NCI-H345 treated with DMSO at 0.1 percent for 48 hours (cell line): Measurements from ENCODE around the gene SLC39A13.

Source experiments
- DNase-seq: peaks from one replicate; lab custom pipeline; 2025; ENCODE audit not compliant: unreplicated experiment; lab: John Stamatoyannopoulos, UW

Gene SLC39A13

GRCh38 chr11:47407746-47408590, at the start of gene SLC39A13:
Gene SLC39A13 (plus strand): TSS chr11:47408590. CDS start chr11:47410095, 1,505 bp downstream.
- DNase-seq, result peak; percentile 74

GRCh38 chr11:47358731-47359051, 49.7 kb upstream of the SLC39A13 start:
- no peak for DNase-seq

GRCh38 chr11:47359162-47359561, 49.2 kb upstream of the SLC39A13 start:
- DNase-seq, result no peak

- DNase-seq, result no peak
These were observed 48.8 kb upstream of the SLC39A13 start for GRCh38 chr11:47359586-47359985.

GRCh38 chr11:47360341-47360740, 48.0 kb upstream of the SLC39A13 start:
- no peak for DNase-seq

GRCh38 chr11:47361419-47361818, 47.0 kb upstream of the SLC39A13 start:
- no peak for DNase-seq

- no peak for DNase-seq
These were observed 42.3 kb upstream of the SLC39A13 start for GRCh38 chr11:47366020-47366490.

- DNase-seq, result no peak
These were observed 38.7 kb upstream of the SLC39A13 start for GRCh38 chr11:47369676-47370075.

- DNase-seq, result no peak
These were observed 36.0 kb upstream of the SLC39A13 start for GRCh38 chr11:47372422-47372821.

- DNase-seq, result peak; percentile 8
These were observed 34.3 kb upstream of the SLC39A13 start for GRCh38 chr11:47373876-47374719.

- DNase-seq, result no peak
These were observed 33.7 kb upstream of the SLC39A13 start for GRCh38 chr11:47374720-47375019.

GRCh38 chr11:47375020-47375419, 33.4 kb upstream of the SLC39A13 start:
- DNase-seq, result no peak

GRCh38 chr11:47375546-47376085, 32.8 kb upstream of the SLC39A13 start:
- no peak for DNase-seq

GRCh38 chr11:47376107-47376524, 32.3 kb upstream of the SLC39A13 start:
- no peak for DNase-seq

GRCh38 chr11:47376525-47377371, 31.6 kb upstream of the SLC39A13 start:
- no peak for DNase-seq

- DNase-seq, result no peak
These were observed 30.8 kb upstream of the SLC39A13 start for GRCh38 chr11:47377571-47378009.

- no peak for DNase-seq
These were observed 30.2 kb upstream of the SLC39A13 start, which contains the start of gene SPI1 for GRCh38 chr11:47378010-47378835. Gene SPI1 (minus strand): TSS chr11:47378547. CDS start chr11:47378353, 194 bp downstream.

GRCh38 chr11:47378836-47379170, 29.6 kb upstream of the SLC39A13 start:
- DNase-seq, result no peak

GRCh38 chr11:47379317-47379716, 29.1 kb upstream of the SLC39A13 start:
- no peak for DNase-seq

GRCh38 chr11:47380078-47380477, 28.3 kb upstream of the SLC39A13 start:
- DNase-seq, result no peak
